GM18870 (cell line): Measurements from ENCODE around the gene DENND2C.
A peak's percentile ranks its signal among the peaks of the same experiment; 100 is the strongest.

ENCODE experiments used
- ATAC-seq: cut with Tn5 transposase; IDR thresholded peaks from one replicate; pipeline ENCODE4 v1.9.1; 2021; ENCODE audit warnings: moderate library complexity; ENCODE audit not compliant: unreplicated experiment

DENND2C gene

DNA sequence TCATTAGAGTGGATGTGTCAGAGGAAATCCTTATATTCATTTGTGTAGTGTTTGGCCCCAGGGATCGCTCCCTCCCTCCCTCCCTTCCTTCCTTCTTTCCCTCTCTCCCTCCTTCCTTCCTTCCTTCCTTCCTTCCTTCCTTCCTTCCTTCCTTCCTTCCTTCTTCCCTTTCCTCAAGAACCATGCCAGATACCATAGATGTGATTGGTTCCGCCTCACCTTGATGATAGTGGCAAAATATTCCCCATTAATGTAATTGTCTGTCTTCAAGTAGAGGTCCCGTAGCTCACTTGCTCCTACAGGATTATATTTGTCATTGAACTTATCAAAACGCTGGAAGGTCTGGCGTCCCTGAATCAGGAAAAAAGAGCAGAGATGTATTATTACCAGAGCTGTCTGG lies 7.8 kb upstream of the DENND2C start:
- ATAC-seq: no peak

DNA sequence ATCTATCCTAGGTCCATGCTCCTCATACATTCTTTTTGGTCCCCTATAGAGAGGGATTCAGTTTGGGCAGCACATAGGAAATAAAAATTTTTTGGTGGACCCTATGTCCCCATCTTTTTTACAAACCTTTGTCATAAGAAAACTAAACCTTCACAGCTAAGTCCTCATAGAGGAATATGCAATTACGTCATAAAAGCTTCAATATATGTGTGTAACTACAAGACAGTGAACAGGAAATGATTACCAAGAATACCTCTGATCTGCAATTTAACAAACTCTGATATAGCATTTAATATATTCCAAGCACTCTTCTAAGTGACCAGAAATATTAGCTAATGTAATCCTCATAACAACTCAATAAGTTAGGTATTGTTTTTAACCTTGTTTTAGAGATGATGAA lies 6.3 kb upstream of the DENND2C start:
- ATAC-seq: no peak

DNA sequence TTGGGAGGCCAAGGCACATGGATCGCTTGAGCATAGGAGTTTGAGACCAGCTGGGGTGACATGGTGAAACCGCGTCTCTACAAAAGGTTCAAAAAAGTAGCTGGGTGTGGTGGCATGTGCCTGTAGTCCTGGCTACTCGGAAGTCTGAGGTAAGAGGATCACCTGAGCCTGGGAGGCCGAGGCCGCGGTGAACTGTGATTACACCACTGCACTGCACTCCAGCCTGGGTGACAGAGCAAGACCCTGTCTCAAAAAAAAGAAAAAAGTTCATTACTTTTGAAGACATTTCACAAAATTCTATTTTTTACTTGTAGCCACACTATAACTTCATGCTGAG lies 2.1 kb upstream of the DENND2C start:
- ATAC-seq: no peak

DNA sequence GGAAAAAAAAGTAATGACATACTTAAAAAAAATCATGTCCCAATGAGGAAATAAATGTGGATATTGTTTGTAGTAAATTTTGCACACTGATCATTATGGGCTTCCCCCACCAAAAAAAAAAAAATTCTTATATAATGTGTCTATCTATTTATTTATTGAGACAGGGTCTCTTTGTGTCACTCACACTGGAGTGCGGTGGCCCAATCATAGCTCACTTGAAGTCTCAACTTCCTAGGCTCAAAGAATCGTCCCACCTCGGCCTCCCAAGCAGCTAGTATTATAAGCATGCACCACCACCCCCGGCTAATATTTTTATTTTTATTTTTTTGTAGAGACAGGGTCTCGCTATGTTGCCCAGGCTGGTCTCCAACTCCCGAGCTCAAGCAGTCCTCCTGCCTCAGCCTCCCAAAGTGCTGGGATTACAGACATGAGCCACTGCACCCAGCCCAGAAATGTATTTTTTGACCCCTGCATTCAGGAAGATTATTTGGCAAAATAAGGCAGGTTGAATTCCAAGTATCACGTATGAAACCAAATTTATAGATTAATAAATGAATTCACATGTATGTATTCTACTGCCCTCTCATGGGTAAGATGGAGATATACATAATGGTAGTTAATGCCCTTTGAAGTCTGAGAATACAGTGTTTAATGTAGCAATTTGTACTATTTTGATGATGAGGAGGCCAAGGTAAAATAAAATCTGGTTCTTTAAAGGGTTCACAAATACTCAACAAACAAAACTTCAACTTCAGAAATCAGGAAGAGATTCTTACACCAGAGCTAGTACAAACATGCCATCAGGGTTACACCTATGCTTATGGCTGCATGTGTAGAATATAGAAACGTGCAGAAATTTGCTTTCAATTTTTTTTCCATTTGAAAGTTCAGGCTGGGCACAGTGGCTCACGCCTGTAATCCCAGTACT lies 1.4 kb upstream of the DENND2C start:
- no peak for ATAC-seq

DNA sequence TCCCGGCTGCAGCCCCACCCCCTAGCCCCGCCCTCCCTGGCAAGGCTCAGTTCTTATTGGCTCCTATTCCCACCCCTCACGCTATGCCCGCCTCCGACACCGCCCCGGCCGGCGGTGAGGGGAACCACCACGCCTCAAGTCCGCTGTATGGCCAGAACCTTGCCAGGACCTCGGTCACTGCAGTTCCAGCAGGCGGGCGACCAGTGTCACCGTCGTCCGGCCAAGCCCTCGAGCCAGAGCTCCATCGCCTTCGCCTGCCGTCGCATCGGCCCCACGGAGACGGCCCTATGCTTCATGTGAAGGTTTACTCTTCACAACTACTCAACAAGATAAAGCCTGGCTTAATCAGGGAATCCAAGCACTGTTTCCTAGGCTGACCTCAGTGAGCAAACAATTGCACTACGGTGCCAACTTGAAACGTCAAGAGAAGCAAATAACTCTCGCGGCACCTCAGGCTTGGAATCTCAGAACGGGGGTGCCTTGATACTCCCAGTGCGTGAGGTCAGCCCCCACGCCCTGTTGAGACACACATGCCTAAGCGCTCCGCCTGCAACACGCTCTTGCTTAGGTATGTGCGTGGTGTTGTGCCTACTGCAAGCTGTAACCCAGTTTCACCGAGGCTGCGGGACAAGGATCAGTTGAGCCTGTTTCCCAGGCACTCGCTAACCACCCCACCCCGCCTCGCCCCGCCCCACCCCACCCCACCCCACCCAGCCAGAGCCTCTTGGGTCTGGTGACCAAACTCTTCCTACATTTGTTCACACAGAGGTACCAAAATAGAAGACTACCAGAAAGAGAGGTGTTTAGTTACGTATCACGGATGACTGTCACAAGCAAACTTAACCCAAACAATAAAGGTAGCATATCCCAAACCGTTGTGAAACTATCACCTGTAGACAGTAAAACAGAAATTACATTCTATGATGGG lies 498 bp upstream of the DENND2C start:
- peak; percentile 92 for ATAC-seq

DNA sequence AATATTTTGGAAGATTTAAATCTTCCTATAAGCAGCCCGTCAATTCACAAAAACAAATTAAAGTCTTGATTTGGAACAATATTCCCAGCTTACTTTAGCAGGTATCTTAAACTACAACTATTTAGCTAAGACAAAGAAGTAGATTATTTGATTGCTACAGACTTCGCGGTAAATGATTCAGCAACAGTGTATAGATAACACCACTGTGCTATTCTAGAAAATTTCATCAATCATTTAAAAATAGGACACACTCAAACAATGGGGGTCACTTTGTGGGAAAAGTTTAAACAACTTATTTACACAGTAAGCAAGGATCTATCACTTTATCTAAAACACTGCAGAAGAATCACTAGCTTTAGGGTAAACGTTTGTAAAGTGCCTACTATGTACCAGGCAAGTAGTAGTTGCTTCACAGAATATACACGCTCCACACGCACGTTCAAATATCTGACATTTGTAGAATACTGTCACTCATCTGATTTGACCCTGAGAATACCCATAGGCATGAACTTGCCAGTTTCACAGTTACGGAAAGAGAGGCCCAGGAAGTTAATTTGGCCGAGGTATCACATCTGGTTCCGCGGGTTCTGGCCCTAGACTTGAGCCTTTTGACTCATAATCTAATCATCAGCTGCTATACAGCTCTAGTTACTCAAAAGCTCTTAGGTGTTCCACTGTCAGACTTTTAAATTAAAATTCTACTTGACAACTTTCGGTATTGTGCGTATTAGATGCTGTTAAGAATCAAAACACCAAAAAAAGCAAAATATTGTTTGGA lies 876 bp downstream of the DENND2C start:
- ATAC-seq: no peak

DNA sequence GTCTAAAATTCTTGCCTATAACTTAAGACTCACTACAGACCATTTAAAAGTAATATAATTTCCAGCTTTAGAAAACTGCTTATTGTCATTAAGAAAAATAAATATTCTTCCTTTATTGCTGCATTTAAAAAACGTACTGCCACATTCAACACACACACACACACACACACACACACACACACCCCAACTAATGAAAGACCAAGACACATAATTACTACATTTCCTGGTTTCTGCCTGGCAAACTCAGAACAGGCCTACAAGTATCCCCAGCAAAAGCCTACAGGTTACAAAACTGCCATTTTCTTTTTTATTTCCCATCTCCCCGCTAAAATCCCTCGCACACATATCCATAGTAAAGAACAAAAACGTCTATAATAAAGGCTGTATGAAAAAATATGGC lies 1.5 kb downstream of the DENND2C start:
- ATAC-seq: no peak

DNA sequence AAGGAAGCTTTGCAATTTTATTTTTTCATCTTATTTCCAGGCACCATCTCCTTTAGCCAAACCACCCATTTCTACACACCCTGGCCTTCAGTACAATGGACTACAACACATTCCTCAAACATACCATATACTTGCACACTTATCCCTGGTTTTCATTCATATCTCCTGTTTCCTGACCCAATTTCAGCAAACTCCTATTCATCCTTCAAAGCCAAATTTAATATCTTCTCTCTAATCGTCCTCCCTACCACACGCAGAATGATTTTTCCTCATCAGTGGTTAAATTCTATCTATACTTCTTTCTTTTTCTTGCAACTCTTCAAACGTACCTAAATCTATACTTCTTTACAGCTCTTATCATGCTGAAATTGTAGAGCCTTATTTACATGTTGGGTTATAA lies 2.9 kb downstream of the DENND2C start:
- no peak for ATAC-seq

DNA sequence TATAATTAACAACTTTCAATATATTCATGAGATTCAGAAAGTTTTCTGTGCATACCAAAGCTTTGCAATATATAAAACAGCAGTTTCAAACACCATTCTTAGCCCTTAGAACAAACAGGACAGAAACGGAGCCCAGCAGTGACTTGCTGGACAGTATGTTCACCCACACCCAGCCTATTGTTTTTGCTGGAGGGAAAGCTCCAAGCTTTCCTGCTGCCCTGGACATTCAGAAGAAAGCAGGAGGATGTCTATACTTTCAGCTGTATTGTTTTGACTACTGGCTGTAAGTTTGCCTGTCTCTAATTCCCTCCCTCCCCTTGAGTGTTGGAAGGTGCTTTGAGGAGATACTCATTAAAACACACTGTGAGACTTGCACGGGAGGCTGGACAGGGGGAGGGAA lies 9.6 kb downstream of the DENND2C start:
- ATAC-seq: no peak

DNA sequence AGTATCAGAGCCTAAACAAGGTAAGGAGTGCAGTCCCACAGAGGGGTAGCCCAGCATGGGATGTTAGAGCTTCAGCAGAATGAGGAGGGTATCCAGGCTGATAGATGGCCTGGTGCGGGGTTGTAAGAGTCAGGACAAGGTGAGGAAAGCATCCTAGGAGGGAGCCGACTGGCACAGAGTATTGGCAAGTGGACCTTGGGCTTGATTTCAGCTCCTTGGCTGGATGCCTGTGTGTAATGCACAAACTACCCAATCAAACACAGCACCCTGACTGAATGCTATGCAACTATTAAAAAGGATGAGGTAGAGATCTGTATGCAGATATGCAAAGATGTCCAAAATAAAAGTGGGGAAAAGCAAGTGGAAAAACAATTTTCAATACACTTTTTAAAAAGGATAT lies 18.0 kb downstream of the DENND2C start:
- no peak for ATAC-seq

DNA sequence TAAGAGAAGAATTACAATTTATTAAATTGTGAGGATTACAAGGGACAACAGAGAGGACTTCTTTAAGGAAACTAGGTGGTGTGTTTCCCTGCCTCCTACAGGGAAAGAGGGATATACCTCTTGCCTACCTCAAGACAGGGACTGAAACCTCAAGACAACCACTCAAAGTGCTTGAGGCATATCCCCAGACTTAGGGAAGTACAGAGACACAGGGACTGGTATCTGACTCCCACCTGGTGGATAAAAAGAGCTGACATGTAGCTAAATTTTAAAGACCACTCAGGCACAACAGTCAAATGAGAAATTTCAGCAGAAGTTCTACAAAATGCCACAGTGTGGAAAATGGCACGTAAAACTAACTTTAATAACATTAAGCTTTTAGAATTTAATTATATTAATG lies 21.3 kb downstream of the DENND2C start:
- ATAC-seq: no peak

DNA sequence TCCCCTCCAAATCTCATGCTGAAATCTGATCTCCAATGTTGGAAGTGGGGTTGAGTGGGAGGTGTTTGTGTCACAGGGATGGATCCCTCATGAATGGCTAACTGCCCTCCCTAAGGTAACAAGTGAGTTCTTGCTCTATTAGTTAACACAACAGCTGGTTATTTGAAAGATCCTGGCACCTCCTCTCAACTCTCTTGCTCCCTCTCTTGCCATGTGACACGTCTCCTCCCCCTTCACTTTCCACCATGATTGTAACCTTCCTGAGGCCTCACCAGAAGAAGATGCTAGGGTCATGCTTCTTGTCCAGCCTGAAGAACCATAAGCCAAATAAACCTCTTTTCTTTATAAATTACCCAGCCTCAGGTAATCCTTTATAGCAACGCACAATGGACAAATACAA lies 28.5 kb downstream of the DENND2C start:
- ATAC-seq: no peak

DNA sequence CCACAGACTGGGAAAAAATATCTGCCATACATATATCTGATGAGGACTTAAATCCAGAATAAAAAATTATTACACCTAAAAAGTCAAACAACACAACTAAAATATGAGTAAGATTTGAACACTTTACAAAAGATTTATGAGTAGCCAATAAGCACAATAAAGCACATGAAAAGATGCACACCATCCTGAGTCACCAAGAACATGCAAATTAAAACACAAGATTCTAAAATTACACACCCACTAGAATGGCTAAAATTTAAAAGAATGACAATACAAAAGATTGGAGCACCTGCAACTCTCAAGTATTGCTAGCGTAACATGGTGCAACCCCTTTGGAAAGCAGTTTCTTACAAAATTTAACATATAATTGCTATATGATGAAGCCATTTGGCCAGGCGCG lies 30.9 kb downstream of the DENND2C start:
- no peak for ATAC-seq

DNA sequence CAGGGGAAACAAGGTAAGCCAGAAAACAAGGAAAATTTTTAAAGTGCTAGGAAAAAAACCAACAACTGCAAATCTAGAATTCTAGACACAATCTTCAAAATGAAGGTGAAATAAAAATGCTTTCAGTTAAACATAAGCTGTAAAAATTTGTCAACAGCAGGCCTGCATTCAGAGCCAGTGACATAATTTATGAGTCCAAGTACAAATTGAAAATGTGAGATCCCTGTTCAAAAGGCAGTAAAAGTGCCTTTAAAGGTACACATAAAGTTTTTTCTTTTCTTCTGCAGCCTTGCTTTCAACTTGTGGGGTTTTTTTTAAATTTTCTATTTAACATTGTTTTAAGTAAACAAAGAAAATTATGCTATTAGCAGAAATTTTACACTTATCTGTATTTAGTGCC lies 37.4 kb downstream of the DENND2C start:
- ATAC-seq: no peak

DNA sequence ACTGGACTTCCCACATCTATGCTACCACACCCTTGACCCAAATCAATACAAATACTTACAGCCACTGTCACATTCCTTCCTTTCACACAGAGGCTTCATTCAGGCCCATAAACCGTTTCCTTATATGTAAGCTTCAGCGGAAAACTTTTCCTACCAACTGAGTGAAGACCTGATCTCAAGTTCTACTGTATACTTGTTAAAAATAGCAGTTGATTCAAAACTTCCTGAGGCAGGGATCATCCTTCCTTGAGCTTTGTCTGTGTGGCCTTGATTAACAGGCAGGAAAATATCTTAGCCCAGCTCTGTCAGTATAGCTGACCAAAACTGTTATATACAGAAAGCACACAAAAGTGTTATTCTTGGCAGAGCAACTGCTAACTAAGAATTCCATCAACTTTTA lies 42.7 kb downstream of the DENND2C start:
- ATAC-seq: no peak

DNA sequence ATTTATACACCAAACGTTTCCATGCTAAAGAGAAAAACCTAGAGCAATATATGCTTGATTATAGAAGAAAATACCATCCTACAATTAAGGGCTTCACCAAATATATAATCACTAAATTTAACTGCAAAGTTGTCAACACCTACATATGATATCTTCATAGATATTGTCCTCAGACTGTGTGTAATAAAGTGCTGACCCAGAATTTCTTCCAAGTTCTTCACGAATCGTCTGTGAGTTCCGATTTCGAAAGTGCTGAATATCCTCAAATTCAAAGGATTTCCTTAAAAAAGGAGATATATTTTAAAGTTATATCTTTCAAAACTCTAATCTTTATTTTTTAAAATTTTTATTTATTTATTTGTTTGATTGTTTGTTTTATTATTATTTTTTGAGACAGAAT lies 46.5 kb downstream of the DENND2C start:
- no peak for ATAC-seq

DNA sequence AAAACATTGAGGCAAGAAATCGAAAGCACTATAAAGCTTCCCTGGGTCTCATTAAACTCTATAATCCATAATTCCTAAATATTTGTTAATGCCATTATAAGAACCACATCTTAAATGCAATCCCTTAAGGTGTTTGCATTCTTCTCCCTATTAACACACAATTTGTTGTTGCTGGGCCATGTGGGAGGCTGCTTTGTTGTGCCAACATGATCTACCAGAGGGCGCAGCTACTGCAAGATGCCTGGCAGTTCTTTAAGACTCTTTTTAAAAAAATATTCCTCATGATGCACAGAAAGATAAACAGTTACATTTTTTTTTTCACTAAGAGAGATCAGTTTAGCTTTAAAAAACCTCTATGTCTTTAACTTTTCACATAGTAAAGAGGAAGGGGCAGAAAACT lies 49.4 kb downstream of the DENND2C start:
- no peak for ATAC-seq

DNA sequence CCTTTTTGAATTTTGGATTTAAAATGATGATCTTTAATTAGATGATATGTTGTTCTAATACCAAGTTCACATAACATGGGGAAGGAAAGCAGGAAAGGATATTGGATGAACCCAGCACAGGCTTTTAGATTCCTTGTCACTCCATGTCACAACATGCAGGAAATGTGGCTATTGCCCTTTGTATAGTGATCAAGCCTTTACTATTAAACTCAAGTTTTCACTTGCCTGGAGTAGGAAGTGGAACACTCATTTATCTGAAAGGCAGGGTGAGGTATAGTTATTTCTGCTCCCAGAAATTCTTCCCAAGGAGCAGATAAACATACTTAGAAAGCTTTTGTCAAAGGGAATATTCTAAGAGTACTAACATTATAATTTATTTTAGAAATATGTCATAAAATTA lies 51.2 kb downstream of the DENND2C start:
- ATAC-seq: no peak

DNA sequence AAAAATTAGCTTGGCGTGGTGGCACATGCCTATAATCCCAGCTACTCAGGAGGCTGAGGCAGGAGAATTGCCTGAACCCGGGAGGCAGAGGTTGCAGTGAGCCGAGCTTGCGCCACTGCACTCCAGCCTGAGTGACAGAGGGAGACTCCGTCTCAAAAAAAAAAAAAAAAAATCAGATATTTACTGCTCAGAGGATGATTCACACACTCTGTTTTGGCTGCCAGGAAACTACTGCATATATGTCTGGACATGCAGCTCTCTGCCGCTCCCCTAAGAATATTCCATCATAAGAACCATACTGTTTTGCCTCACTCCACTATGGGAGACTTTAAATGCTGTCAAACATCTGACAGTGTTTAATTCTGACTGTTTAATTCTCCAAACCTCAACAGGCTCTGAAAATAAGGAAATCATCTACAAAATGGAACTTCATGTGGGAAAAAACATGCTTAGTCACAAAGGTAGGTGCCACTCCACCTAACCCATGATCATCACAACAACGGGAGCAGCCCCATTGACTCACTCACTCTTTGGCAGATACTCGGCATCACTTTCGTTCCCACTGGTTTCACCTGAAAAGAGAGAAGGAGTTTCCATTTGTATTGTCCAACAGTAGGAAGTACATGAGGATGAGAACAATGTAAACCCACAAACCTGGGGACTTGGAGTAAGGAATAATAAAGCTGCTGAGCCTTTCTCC lies 59.2 kb downstream of the DENND2C start:
- no peak for ATAC-seq

DNA sequence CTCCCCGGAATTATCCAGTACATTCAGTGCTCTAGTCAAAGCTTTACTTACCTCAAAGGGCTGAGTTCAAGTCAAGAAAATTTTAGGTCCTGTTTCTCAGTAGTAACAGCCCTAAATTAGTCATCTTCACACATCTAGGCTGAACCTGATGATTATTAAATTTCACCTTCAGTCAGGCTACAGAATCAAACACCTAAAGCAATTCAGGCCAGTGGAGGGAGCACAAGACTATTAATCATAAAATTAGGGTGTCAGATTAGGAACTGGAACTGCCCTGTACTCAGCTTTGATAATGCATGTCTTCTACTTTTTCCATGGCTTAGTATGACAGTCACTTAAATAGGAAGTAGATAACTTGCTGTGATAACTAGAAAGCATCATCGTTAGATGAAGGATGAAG lies 60.0 kb downstream of the DENND2C start:
- no peak for ATAC-seq

DNA sequence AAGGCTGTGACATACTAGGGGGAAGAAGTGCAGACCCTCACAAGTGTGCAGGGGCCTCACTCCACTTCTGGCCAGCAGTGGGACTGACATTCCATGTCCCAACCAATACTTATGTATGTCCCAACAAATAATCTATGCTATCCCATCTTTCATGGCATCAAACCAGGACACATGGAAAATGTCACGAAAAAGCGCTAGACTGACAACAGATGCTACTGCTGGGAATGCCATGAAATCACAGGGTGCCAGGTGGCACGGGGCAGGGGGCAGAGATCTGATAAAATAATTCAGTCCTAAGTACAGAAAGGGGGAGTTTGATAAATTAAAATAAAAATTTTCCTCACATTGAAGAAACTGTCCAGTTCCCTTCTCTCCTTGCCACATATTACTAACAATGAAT lies 60.8 kb downstream of the DENND2C start:
- ATAC-seq: no peak
